ENCODE measurements around the gene ZNF384.
A peak's percentile ranks its signal among the peaks of the same experiment; 100 is the strongest.
"Not testable (repeated sequence)": the region's sequence is repeated elsewhere in the genome, so short reads cannot be mapped to it uniquely, and the experiment has no call there.

ZNF384 gene

GRCh38 chr12:6688999-6689882 is at the start of gene ZNF384:
TSS of gene ZNF384 (minus strand) at chr12:6689375. CDS start at chr12:6679520, 9,855 bp downstream.
- peak; percentile 100 for DNase-seq

GRCh38 chr12:6736754-6737153 is 47.6 kb upstream of the ZNF384 start:
- no peak for DNase-seq

GRCh38 chr12:6735448-6736191 is 46.4 kb upstream of the ZNF384 start:
- peak; percentile 90 for DNase-seq

- no peak for DNase-seq
Observed at GRCh38 chr12:6734506-6735387, 45.6 kb upstream of the ZNF384 start.

- peak; percentile 32 for DNase-seq
Observed at GRCh38 chr12:6730169-6730568, 41.0 kb upstream of the ZNF384 start.

- no peak for DNase-seq
Observed at GRCh38 chr12:6729186-6729585, 40.0 kb upstream of the ZNF384 start.

GRCh38 chr12:6725350-6725749 is 36.2 kb upstream of the ZNF384 start:
- DNase-seq = no peak

GRCh38 chr12:6724409-6724797 is 35.2 kb upstream of the ZNF384 start:
- peak; percentile 83 for DNase-seq

GRCh38 chr12:6723607-6724408 is 34.6 kb upstream of the ZNF384 start, which contains the start of gene COPS7A:
TSS of gene COPS7A (plus strand) at chr12:6724046. CDS start at chr12:6724657, 611 bp downstream.
- peak; percentile 100 for DNase-seq

- no peak for DNase-seq
Observed at GRCh38 chr12:6722863-6723262, 33.7 kb upstream of the ZNF384 start.

- DNase-seq = no peak
Observed at GRCh38 chr12:6716874-6717437, 27.8 kb upstream of the ZNF384 start.

- not testable (repeated sequence) for DNase-seq
Observed at GRCh38 chr12:6716031-6716873, 27.1 kb upstream of the ZNF384 start.

- no peak for DNase-seq
Observed at GRCh38 chr12:6708960-6709394, 19.8 kb upstream of the ZNF384 start.

GRCh38 chr12:6708351-6708750 is 19.2 kb upstream of the ZNF384 start:
- DNase-seq = not testable (repeated sequence)

GRCh38 chr12:6703631-6704030 is 14.5 kb upstream of the ZNF384 start:
- peak; percentile 92 for DNase-seq

- DNase-seq = no peak
Observed at GRCh38 chr12:6701078-6701768, 12.0 kb upstream of the ZNF384 start.

GRCh38 chr12:6700646-6701051 is 11.5 kb upstream of the ZNF384 start, which contains the start of gene PIANP:
TSS of gene PIANP (minus strand) at chr12:6700815. CDS start at chr12:6698061, 2,754 bp downstream.
- DNase-seq = peak; percentile 72

- peak; percentile 50 for DNase-seq
Observed at GRCh38 chr12:6699989-6700645, 10.9 kb upstream of the ZNF384 start.
